TTC549 (cell line): ENCODE measurements around the gene EIF2D.

Source experiments
- FAIRE-seq: peaks from 2 replicates; lab custom pipeline; 2012; peaks lifted over from hg19 to GRCh38; lab: Jason Lieb, UNC

EIF2D gene

DNA sequence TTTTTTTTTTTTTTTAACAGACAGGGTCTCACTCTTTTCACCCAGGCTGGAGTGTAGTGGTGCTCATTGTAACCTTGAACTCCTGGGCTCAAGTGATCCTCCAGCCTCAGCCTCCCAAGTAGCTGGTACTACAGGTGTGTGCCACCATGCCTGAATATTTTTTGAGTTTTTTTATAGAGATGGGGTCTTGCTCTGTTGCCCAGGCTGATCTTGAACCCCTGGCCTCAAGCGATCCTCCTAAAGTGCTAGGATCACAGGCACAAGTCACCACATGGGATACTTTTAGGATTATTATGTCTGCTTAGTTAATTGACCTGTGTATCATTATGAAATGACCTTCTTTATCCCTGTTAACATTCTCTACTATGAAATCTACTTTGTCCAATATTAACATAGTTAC lies 66.9 kb downstream of the EIF2D start:
- FAIRE-seq, result no peak

DNA sequence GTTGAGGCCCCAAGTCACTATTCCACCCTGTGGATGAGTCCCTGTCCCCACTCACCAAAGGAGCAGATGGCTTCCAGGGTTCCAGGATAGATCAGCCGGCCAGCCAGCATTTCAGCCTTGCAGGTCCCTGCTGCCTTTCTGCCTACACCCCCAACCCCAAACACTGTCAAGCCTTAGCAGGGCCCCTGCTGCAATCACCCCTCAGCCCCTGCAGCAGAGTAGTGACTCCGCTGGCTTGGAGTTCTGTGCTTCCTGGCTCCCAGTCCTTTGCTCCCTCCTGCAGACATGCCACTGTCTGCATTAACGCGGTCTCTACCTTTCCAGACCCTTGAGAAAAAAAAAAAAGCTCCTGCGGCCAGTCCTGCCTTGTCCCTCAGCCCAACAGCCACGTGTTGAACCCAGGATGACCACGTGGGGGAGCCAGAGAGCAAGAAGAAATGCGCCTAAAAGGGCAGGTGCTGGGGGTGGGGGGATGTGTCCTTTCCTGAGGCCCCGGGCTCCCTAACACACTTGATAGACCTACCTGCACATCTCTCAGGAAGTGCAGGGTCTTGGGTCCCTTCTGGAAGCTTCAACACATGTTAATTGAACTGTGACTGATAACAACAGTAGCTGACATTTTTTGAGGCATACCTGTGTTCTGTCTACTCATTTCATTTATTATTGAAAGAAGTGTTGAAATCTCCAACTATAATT lies 67.6 kb downstream of the EIF2D start:
- no peak for FAIRE-seq
